ENCODE results near the gene COP1. TPM values are rescaled to one million over a fixed set of nuclear protein-coding genes. Genes with fewer than 3 reads are reported as not detected.

Gene COP1
- total RNA-seq: 72.2 TPM

GRCh38 chr1:176206961-176207902 is at the start of gene COP1:
Gene COP1, minus strand, starts transcription at chr1:176207286. Its CDS starts 308 bp downstream, at chr1:176206978.
- intact Hi-C loops (cut with DNase I): no loop called here
- Histone ChIP-seq H3K27me3 (no peaks in the 10 kb centered on the region), H3K36me3 (no peaks in the 10 kb centered on the region), H3K4me3 (peak within 1 kb of the TSS; percentile 79 to 88), H3K9me3 (no peaks in the 10 kb centered on the region), H3K4me1 (peaks cover 39% of the 10 kb centered on the region), H3K27ac (peak within 1 kb of the TSS; percentile 92)
- peak in 1 of 2 donors; percentile 67 for TF ChIP-seq POLR2A (IDR thresholded peaks at IDR 0.05)
- TF ChIP-seq POLR2AphosphoS5 (IDR thresholded peaks at IDR 0.05; ENCODE audit: insufficient read depth in 1 of 2, low read depth in 1 of 2): peak; percentile 76 to 93
- TF ChIP-seq CTCF (IDR thresholded peaks at IDR 0.05): no peak
- DNase-seq (ENCODE audit: extremely low spot score in 2 of 2): peak; percentile 96 to 97

- intact Hi-C loops (cut with DNase I): no loop called here
- no peak for DNase-seq (ENCODE audit: extremely low spot score in 2 of 2)
- Histone ChIP-seq H3K4me3 (no peak overlapping the region), H3K36me3 (no peaks in the 10 kb centered on the region), H3K27me3 (no peaks in the 10 kb centered on the region), H3K9me3 (no peaks in the 10 kb centered on the region), H3K27ac (no peak overlapping the region), H3K4me1 (no peaks in the 10 kb centered on the region)
- TF ChIP-seq POLR2AphosphoS5 (IDR thresholded peaks at IDR 0.05; ENCODE audit: insufficient read depth in 1 of 2, low read depth in 1 of 2) (no peak), CTCF (IDR thresholded peaks at IDR 0.05) (no peak), POLR2A (IDR thresholded peaks at IDR 0.05) (no peak)
These were observed 45.1 kb upstream of the COP1 start for GRCh38 chr1:176252191-176252590.

GRCh38 chr1:176244851-176245250 is 37.8 kb upstream of the COP1 start:
- DNase-seq (ENCODE audit: extremely low spot score in 2 of 2): no peak
- TF ChIP-seq POLR2A (IDR thresholded peaks at IDR 0.05) (no peak), CTCF (IDR thresholded peaks at IDR 0.05) (no peak), POLR2AphosphoS5 (IDR thresholded peaks at IDR 0.05; ENCODE audit: insufficient read depth in 1 of 2, low read depth in 1 of 2) (no peak)
- no peaks in the 10 kb centered on the region for H3K27me3 ChIP-seq
- H3K9me3 ChIP-seq: no peaks in the 10 kb centered on the region
- H3K27ac ChIP-seq: no peak overlapping the region
- H3K4me3 ChIP-seq: no peak overlapping the region
- intact Hi-C loops (cut with DNase I): no loop called here
- H3K4me1 ChIP-seq: no peaks in the 10 kb centered on the region
- H3K36me3 ChIP-seq: no peaks in the 10 kb centered on the region

GRCh38 chr1:176243746-176244145 is 36.7 kb upstream of the COP1 start:
- TF ChIP-seq POLR2A (IDR thresholded peaks at IDR 0.05) (no peak), POLR2AphosphoS5 (IDR thresholded peaks at IDR 0.05; ENCODE audit: insufficient read depth in 1 of 2, low read depth in 1 of 2) (no peak), CTCF (IDR thresholded peaks at IDR 0.05) (no peak)
- H3K4me1 ChIP-seq: no peaks in the 10 kb centered on the region
- no peaks in the 10 kb centered on the region for H3K9me3 ChIP-seq
- H3K36me3 ChIP-seq: no peaks in the 10 kb centered on the region
- H3K4me3 ChIP-seq: no peak overlapping the region
- H3K27me3 ChIP-seq: no peaks in the 10 kb centered on the region
- H3K27ac ChIP-seq: no peak overlapping the region
- no peak for DNase-seq (ENCODE audit: extremely low spot score in 2 of 2)
- intact Hi-C loops (cut with DNase I): no loop called here

All from vagina (tissue), 2 donors.